ENCODE data around the gene ZNF777.

GRCh38 chr7:149459540-149460452, 1.1 kb downstream of the ZNF777 start:
- TF ChIP-seq CTCF (IDR thresholded peaks at IDR 0.05; ENCODE audit: low read depth, low read length) = no peak
- TF ChIP-seq EZH2phosphoT487 (IDR thresholded peaks at IDR 0.05; ENCODE audit: low read depth) = no peak

Measured in OCI-LY3 (cell line).